ENCODE results near the gene ZNF112. TPM values are rescaled to one million over a fixed set of nuclear protein-coding genes. Genes with fewer than 3 reads are reported as not detected.
"Not testable (repeated sequence)": the region's sequence is repeated elsewhere in the genome, so short reads cannot be mapped to it uniquely, and the experiment has no call there.

Gene ZNF112
- total RNA-seq, result 5.4 TPM
- long read RNA-seq, partial matches to known transcripts, result 0 of 2 reads
- long read RNA-seq, other reads (novel, unspliced or antisense), result 2 of 2 reads

DNA sequence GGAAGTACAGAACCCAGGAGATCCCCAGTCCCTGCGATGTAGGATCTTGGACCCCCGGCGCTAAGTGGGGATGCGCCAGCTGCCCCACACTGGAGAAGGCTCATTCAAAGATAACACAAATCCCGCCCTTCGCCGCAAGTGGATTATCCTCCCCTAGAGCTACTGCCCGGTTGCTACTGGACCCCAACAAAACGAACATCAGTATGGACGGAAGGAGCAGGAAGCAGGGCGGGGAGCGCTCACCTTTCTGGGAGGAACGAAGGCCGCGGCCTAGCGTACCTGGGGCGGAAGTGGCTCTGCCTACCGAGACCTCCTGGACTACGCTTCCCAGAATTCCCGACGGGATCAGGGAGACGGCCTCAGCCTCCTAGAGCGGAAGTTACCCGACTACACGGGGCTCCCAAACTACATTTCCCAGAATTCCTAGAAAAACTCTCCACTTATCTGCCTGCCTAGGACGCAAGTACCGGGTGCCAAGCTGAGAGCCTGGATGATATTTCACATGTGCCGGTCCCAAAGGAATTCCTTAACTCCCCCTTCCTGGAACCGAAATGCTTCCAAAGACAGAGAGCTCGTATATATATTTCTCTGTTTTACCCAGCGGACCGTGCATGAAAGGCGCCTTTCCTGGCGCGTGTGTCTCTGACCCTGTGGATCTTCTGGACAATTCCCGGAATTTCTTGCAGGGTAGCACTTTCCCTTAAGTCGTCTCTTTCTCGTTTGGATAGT lies at the start of gene ZNF112:
TSS of gene ZNF112 (minus strand) at position 298 of the 729 bp plus-strand sequence. CDS start 16,141 bp downstream, outside the sequence.
- intact Hi-C loops (cut with micrococcal nuclease), result no loop called here
- peak; percentile 85 for DNase-seq
- ATAC-seq, result peak; percentile 100

DNA sequence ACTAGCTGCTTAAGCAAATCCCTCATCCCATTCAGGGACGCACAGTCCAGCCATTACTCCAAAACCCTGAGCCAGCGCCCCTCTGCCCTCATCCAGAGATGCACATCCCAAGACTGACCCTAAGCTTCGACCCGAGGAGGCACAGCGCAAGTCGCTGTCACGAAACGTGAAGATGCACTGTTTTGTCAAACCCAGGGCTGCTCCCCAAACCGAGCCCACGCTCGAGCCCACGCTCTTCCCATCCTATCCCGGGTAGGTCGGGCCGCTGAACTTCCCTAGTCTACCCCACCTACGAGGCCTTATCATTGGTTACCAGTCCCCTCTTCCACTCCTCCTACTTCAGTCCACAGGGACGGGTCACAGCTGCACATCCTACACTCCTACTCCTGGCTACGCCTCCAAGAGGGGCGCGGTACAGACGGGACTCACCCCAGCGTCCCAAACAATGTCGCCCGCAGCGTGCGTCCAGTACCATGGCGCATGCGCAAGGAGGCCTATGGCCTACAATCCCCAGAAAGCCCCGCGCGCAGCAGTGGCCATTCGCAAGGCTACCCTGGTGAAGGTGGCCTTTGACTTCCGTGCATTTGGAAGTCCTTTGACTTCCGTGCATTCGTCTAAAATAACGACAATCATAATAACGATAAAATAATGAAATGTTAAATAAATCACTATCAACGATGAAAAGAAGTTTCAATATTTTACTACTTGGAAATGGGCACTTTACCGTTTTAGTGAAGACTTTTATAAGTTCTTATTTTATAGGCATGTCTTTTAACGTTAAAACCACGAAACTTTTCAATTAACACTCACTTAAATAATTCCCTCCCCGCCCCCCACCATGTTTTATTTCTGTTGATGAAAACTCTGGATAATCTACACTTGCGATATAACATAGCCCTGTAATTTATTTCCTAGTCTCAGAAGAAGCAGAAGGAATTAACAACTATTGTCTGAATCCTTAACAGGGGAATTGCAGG lies 44.9 kb upstream of the ZNF112 start, which contains the start of gene ZNF285:
TSS of gene ZNF285 (minus strand) at position 470 of the 977 bp plus-strand sequence. CDS start 4,395 bp downstream, outside the sequence.
- intact Hi-C loops (cut with micrococcal nuclease), result no loop called here
- ATAC-seq (peak; percentile 100), DNase-seq (peak; percentile 98)

- intact Hi-C loops (cut with micrococcal nuclease); ATAC-seq; DNase-seq: not testable (repeated sequence)
Measured at GRCh38 chr19:44389268-44389667, 32.8 kb upstream of the ZNF112 start.

DNA sequence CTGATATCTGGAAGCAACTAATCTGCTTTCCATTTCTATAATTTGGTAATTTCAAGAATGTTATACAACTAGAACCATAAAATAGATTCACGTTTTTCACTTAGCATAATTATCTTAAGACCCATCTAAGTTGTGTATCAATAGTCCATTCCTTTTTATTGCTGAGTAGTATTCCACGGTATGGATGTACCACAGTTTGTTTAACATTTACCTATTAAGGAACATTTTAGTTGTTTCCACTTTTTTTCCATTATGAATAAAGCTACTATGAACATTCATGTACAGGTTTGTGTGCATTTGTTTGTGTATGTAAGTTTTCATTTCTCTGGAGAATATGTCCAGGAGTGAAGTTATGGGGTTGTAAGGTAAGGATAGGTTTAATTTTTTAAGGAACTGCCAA lies 18.3 kb upstream of the ZNF112 start:
- ATAC-seq (no peak), DNase-seq (no peak)
- intact Hi-C loops (cut with micrococcal nuclease), result no loop called here

GRCh38 chr19:44371815-44372480 lies 15.5 kb upstream of the ZNF112 start:
- DNase-seq, result no peak
- intact Hi-C loops (cut with micrococcal nuclease), result no loop called here
- no peak for ATAC-seq

DNA sequence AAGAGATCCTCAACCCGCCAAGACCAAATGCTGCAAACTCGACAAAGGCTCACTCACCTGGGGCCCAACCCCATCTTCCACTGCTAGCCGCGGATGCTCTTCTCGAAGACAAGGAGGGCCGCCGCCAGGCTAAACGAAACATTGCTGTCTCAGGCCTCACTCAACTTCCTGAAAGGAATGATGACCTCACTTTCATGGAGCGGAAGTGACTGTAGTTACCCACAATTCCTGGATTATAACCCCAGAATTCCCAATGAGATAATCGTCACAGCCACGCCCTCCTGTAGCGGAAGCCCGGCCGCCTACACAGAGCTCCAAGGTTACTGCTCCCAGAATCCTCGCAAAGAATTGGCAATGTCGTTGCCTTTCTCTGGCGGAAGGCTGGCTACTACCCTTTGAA lies 10.5 kb upstream of the ZNF112 start:
- ATAC-seq (no peak), DNase-seq (peak; percentile 31)
- intact Hi-C loops (cut with micrococcal nuclease), result no loop called here

DNA sequence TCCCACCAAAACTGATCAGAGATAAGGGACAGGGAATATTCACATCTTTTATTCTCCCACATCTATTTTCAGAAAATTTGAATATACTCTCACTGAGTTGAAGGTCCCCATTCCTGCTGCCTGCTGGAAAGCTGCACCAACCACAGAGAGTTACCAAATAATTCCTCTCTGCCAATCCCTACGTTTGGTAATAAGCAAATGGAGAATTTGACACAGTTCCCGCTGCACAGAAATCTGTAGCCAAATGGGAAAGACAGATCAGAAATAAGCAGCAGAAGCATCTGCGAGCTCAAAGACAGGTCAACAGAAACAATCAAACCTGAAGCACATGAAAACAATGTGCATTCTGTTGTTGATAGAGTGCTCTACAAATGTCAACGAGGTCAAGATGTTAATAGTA lies 9.9 kb downstream of the ZNF112 start:
- intact Hi-C loops (cut with micrococcal nuclease), result no loop called here
- DNase-seq (no peak), ATAC-seq (no peak)

- ATAC-seq, result peak; percentile 60
- DNase-seq, result no peak
- intact Hi-C loops (cut with micrococcal nuclease), result no loop called here
Measured at GRCh38 chr19:44345959-44346358, 10.5 kb downstream of the ZNF112 start.

GRCh38 chr19:44344255-44344654 lies 12.2 kb downstream of the ZNF112 start:
- ATAC-seq (no peak), DNase-seq (no peak)
- intact Hi-C loops (cut with micrococcal nuclease), result no loop called here

GRCh38 chr19:44341794-44342193 lies 14.7 kb downstream of the ZNF112 start:
- DNase-seq (no peak), ATAC-seq (peak; percentile 68)
- intact Hi-C loops (cut with micrococcal nuclease), result no loop called here

DNA sequence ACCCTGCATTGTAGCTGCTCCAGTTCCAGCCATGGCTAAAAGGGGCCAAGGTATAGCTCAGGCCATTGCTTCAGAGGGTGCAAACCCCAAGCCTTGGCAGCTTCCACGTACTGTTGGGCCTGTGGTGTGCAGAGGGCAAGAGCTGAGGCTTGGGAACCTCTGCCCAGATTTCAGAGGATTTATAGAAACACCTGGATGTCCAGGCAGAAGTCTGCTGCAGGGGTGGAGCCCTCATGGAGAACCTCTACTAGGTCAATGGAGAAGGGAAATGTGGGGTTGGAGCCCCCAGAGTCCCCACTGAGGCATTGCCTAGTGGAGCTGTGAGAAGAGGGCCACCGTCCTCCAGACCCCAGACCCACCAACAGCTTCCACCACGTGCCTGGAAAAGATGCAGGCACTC lies 21.8 kb downstream of the ZNF112 start:
- ATAC-seq; intact Hi-C loops (cut with micrococcal nuclease); DNase-seq: not testable (repeated sequence)

DNA sequence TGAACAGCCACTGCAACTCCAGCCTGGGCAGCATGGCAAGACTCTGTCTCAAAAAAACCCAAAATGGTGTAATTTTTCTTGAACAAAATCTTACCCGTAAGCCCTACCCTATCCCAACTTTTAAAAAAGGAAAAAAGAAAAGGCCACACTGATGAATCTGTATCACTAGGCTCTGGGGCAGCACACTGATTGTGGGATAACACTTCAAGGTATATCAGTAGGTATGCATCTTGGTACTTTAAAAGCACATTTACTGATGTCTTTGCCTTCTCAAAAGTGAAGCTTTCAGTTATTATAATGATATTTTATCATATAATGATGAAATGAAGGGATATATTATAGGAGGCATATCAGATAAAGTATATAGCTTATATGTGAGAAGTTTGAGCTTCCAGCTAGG lies 24.3 kb downstream of the ZNF112 start:
- intact Hi-C loops (cut with micrococcal nuclease), result no loop called here
- DNase-seq (no peak), ATAC-seq (no peak)

DNA sequence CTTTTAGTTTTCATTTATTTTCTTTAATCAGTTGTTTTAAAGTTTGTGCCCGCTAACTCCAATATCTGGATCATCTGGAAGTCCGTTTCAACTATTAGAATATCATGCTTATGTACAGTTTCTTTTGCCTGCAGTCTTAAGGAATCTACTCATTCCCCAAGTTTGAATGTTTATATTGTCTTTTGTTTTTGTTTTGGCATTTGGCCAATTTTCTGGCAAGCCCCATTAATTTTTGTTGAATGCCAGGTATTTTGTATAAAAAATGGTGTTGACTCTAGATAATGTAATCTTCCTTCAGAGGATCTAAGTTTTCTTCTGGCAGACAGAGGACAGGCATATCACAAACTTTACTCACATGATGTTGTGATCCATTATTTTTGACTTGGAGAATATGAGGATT lies 40.6 kb downstream of the ZNF112 start:
- intact Hi-C loops (cut with micrococcal nuclease), result no loop called here
- DNase-seq, result no peak
- ATAC-seq, result no peak

GRCh38 chr19:44313231-44313630 lies 43.2 kb downstream of the ZNF112 start:
- DNase-seq, result no peak
- no peak for ATAC-seq
- intact Hi-C loops (cut with micrococcal nuclease), result no loop called here

DNA sequence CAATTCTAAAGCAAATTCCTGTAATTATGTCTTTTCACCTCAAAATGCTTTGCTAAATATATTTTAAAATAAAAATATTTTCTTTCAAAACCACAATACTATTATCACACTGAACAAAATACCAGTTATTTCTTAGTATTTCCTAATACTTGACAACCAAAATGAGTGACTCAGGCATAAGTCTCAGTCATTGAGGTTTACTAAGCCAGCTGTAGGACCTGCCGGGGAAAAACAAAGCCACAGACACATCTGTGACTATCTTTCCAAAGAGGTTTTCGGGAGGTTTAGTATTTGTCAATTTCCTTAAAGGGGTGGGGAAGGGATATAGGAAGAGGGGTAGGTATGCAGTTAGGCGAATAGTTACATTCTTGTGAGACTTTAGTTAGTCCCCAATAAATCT lies 48.5 kb downstream of the ZNF112 start:
- ATAC-seq, result no peak
- no peak for DNase-seq
- intact Hi-C loops (cut with micrococcal nuclease), result no loop called here

- intact Hi-C loops (cut with micrococcal nuclease), result no loop called here
- DNase-seq, result no peak
- no peak for ATAC-seq
Measured at GRCh38 chr19:44306283-44306682, 50.2 kb downstream of the ZNF112 start.

- ATAC-seq, result no peak
- no peak for DNase-seq
- intact Hi-C loops (cut with micrococcal nuclease), result no loop called here
Measured at GRCh38 chr19:44305457-44305856, 51.0 kb downstream of the ZNF112 start.

- intact Hi-C loops (cut with micrococcal nuclease), result no loop called here
- DNase-seq (peak; percentile 89), ATAC-seq (peak; percentile 100)
Measured at GRCh38 chr19:44304659-44305193, 51.8 kb downstream of the ZNF112 start, which contains the start of gene ZNF235. Gene ZNF235, minus strand, starts transcription at chr19:44305025. Its CDS starts 1,621 bp downstream, at chr19:44303404.

DNA sequence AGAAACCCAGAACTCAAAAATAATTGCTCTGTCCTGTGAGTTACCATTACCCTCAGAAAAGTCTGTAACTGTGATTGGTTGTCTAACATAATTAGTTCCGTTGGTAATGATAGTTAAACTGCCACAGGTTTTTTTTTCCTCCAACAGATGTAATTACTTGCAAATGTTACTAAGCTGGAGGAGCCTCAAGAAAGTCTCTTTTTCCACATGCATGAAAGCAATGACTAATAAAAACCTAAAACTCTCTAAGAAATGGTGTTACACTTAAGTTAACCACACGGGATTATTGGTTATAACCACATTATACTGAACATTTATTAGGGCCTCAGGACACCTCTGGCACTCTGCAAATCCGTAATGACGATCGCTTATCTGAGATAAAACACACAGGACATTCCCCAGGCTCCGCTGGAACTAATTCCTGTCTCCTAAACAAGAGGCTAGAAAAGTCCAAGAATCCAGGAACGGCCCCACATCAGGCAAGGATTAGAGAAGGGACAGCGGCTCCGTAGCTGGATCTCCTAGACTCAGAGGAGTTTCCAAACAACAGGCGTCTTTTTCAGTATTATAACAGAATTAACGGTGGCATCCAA lies 52.4 kb downstream of the ZNF112 start:
- intact Hi-C loops (cut with micrococcal nuclease), result no loop called here
- peak; percentile 31 for ATAC-seq
- DNase-seq, result no peak
